ENCODE data around the gene RSKR. TPM values are rescaled to one million over a fixed set of nuclear protein-coding genes. Genes with fewer than 3 reads are reported as not detected.
A peak's percentile ranks its signal among the peaks of the same experiment; 100 is the strongest.
"Not testable (repeated sequence)": the region's sequence is repeated elsewhere in the genome, so short reads cannot be mapped to it uniquely, and the experiment has no call there.

RSKR gene
- total and polyA plus RNA-seq, 2 experiments from 2014 or later: 2.8 to 16.2 TPM

DNA sequence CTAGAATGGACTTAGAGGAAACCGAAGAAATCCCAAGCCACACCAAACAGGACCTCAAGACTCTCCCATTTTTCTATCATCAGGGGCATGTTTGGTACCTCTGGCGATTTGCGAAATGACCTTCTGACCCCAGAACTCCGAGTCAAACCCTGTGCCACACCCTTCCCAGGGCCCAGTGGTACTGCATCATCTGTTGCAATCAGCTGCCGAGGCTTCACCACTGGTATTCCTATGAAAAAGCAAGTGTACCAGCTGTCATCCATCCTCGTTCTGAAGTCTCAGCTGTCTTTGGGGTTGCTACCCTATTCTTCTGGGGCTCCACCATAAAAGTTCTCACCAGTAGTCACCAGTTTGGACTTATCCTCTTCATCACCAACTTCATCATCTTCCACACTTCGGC lies 2.3 kb upstream of the RSKR start:
- no peak overlapping the region for H3K4me3 ChIP-seq
- no peak for DNase-seq (ENCODE audit: low read depth in 1 of 2, low spot score in 1 of 2)
- H3K27me3 ChIP-seq: no peaks in the 10 kb centered on the region
- no peaks in the 10 kb centered on the region for H3K4me1 ChIP-seq (ENCODE audit: low read depth)
- TF ChIP-seq, protein P1, sequence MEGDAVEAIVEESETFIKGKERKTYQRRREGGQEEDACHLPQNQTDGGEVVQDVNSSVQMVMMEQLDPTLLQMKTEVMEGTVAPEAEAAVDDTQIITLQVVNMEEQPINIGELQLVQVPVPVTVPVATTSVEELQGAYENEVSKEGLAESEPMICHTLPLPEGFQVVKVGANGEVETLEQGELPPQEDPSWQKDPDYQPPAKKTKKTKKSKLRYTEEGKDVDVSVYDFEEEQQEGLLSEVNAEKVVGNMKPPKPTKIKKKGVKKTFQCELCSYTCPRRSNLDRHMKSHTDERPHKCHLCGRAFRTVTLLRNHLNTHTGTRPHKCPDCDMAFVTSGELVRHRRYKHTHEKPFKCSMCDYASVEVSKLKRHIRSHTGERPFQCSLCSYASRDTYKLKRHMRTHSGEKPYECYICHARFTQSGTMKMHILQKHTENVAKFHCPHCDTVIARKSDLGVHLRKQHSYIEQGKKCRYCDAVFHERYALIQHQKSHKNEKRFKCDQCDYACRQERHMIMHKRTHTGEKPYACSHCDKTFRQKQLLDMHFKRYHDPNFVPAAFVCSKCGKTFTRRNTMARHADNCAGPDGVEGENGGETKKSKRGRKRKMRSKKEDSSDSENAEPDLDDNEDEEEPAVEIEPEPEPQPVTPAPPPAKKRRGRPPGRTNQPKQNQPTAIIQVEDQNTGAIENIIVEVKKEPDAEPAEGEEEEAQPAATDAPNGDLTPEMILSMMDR (IDR thresholded peaks at IDR 0.05; ENCODE audit: low read depth, low read length): no peak
- H3K36me3 ChIP-seq: peaks cover 67% of the 10 kb centered on the region
- H3K9me3 ChIP-seq (ENCODE audit: low read depth): no peaks in the 10 kb centered on the region
- H3K27ac ChIP-seq: no peak overlapping the region

DNA sequence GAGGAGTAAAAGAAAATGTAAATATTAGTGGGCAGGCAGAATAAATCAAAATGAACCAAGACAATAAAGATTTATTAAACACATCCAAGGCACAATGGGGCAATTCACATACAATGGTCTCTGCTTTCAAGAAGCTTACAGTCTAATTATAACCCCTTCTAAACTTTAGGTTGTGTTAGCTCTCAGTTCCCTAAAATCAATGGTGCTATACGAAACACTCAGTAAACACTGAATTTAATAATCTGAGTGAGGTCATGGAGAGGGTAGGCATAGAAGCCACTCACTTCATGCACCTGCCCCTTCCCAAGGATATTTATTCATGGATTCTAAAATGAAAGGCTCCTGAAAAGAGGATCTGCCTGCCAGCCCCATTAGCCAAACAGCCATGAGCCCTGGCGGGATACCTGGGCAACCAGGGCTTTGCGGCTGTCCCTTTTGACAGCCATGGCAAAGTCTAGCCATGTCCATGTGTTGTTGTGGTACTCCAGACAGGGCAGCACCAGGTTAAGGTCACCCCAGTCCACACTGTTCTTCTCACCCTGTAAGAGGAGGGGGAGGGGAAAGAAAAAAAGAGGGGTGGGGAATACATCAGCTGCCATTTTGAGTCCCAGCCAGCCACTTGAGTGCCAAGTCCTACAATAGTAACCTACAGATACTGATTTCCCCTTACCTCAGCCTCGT lies 1.4 kb upstream of the RSKR start:
- Histone ChIP-seq H3K36me3 (peaks cover 58% of the 10 kb centered on the region), H3K4me1 (ENCODE audit: low read depth) (no peaks in the 10 kb centered on the region), H3K9me3 (ENCODE audit: low read depth) (no peaks in the 10 kb centered on the region), H3K4me3 (no peak overlapping the region), H3K27me3 (no peaks in the 10 kb centered on the region), H3K27ac (no peak overlapping the region)
- no peak for DNase-seq (ENCODE audit: low read depth in 1 of 2, low spot score in 1 of 2)
- TF ChIP-seq, protein P1 (IDR thresholded peaks at IDR 0.05; ENCODE audit: low read depth, low read length): no peak

DNA sequence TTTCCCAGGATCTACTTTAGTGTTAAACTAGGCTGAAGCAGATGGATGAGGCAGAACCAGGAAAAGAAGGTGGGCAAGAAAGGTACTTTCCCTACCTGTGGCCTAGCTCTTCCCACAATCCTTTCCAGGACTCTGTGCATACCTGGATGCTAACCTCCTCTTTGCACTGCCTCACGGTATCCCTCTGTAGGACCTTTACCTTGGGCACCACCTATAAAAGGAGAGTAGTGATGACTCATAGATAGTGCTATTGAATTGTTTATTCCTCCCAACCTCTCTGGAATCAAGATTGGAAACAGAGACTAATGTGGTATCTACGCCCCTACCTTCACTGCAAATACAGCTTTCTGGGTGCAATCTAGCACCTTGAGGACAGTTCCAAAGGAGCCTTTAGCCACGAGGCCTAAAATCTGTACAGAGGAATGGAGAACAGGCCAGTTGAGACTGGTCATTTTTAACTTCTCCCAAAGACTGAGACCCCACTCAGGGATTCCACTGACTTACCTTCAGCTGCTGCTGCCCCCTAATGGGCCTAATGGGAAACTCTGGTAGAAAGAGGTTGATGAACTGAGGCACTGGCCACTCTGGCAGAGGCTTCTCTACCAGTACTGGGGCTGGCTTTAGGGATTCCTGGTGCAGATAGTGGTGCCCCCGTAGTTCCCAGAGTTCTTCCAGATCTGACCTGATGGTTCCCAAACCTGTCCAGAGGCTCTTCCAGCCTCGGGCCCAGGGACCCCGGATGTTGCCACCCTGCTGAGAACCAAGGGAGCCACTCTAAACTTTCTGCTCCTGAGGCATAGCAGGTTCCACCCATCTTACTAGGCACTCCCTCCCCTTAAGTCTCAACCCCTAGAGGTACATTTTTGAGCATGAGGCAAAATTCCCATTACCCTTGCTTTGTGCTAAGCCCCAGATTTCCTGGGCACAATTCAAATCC lies 781 bp downstream of the RSKR start:
- peaks cover 36% of the 10 kb centered on the region for H3K36me3 ChIP-seq
- H3K27ac ChIP-seq: no peak overlapping the region
- H3K9me3 ChIP-seq (ENCODE audit: low read depth): no peaks in the 10 kb centered on the region
- H3K4me3 ChIP-seq: no peak overlapping the region
- no peaks in the 10 kb centered on the region for H3K4me1 ChIP-seq (ENCODE audit: low read depth)
- TF ChIP-seq, protein P1 (IDR thresholded peaks at IDR 0.05; ENCODE audit: low read depth, low read length): peak; percentile 77
- H3K27me3 ChIP-seq: no peaks in the 10 kb centered on the region
- DNase-seq (ENCODE audit: low read depth in 1 of 2, low spot score in 1 of 2): peak; percentile 58

DNA sequence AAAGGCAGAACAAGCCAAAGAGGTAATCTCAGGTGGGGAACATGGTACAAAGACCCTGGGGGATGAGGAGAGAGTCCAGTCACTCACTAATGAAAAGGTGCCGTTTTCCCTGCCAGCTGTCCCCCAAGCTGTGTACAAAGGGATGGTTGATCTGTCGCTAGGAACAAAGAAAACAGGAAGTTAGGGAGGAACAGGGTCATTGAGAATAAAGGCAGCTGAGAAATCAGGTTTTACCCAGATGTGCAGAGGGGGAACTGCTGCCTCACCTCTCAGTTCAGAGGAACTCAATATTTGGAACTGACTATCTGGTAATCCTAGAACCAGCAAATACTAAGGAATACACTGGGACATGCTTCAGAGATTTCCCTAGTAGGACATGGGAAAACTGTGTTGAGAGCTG lies 1.5 kb downstream of the RSKR start:
- Histone ChIP-seq H3K9me3 (ENCODE audit: low read depth) (no peaks in the 10 kb centered on the region), H3K27ac (no peak overlapping the region), H3K27me3 (no peaks in the 10 kb centered on the region), H3K36me3 (peaks cover 32% of the 10 kb centered on the region), H3K4me3 (no peak overlapping the region), H3K4me1 (ENCODE audit: low read depth) (no peaks in the 10 kb centered on the region)
- TF ChIP-seq, protein P1 (IDR thresholded peaks at IDR 0.05; ENCODE audit: low read depth, low read length): no peak
- no peak for DNase-seq (ENCODE audit: low read depth in 1 of 2, low spot score in 1 of 2)

DNA sequence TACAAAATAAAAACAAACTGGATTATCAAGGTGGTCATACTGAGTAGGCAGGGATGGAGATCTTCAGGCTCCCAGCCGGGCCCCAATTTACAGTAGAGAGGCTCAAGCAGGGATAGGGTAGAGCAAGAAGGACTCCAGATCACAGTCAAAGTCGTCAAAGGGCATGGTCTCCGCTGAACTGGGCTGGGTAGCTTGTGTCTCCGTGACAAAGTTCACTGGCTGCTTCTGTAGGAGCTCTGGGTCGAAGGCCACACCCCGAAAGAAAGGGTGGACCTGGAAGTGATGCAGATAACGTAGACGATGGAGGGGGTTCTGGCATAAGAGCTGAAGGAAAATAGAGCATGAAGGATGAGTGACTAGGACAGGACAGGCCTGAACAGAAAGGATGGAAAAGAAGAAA lies 3.6 kb downstream of the RSKR start:
- H3K9me3 ChIP-seq (ENCODE audit: low read depth): no peaks in the 10 kb centered on the region
- H3K4me3 ChIP-seq: no peak overlapping the region
- TF ChIP-seq, protein P1 (IDR thresholded peaks at IDR 0.05; ENCODE audit: low read depth, low read length): no peak
- H3K27me3 ChIP-seq: no peaks in the 10 kb centered on the region
- peaks cover 10% of the 10 kb centered on the region for H3K36me3 ChIP-seq
- DNase-seq (ENCODE audit: low read depth in 1 of 2, low spot score in 1 of 2): no peak
- no peaks in the 10 kb centered on the region for H3K4me1 ChIP-seq (ENCODE audit: low read depth)
- H3K27ac ChIP-seq: no peak overlapping the region

DNA sequence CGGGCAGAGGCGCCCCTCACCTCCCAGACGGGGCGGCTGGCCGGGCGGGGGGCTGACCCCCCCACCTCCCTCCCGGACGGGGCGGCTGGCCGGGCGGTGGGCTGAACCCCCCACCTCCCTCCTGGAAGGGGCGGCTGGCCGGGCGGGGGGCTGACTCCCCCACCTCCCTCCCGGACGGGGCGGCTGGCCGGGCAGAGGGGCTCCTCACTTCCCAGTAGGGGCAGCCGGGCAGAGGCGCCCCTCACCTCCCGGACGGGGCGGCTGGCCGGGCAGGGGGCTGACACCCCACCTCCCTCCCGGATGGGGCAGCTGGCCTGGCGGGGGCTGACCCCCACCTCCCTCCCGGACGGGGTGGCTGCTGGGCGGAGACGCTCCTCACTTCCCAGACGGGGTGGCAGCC lies 10.0 kb downstream of the RSKR start:
- H3K27ac ChIP-seq; H3K4me1 ChIP-seq (ENCODE audit: low read depth); H3K9me3 ChIP-seq (ENCODE audit: low read depth); H3K27me3 ChIP-seq; DNase-seq (ENCODE audit: low read depth in 1 of 2, low spot score in 1 of 2); H3K4me3 ChIP-seq; H3K36me3 ChIP-seq: not testable (repeated sequence)
